Activated CD8-positive, alpha-beta memory T cell treated with anti-CD3 and anti-CD28 coated beads, Interleukin-2, amount 50 U/mL, for 24 hours (primary cell): ENCODE measurements around the gene HSD17B12.
"Not testable (repeated sequence)": the region's sequence is repeated elsewhere in the genome, so short reads cannot be mapped to it uniquely, and the experiment has no call there.

Experiments
- DNase-seq: peaks from one replicate; pipeline ENCODE4 v3.0.0-alpha.2; 2020; ENCODE audit errors: extremely low read depth

The HSD17B12 gene

DNA sequence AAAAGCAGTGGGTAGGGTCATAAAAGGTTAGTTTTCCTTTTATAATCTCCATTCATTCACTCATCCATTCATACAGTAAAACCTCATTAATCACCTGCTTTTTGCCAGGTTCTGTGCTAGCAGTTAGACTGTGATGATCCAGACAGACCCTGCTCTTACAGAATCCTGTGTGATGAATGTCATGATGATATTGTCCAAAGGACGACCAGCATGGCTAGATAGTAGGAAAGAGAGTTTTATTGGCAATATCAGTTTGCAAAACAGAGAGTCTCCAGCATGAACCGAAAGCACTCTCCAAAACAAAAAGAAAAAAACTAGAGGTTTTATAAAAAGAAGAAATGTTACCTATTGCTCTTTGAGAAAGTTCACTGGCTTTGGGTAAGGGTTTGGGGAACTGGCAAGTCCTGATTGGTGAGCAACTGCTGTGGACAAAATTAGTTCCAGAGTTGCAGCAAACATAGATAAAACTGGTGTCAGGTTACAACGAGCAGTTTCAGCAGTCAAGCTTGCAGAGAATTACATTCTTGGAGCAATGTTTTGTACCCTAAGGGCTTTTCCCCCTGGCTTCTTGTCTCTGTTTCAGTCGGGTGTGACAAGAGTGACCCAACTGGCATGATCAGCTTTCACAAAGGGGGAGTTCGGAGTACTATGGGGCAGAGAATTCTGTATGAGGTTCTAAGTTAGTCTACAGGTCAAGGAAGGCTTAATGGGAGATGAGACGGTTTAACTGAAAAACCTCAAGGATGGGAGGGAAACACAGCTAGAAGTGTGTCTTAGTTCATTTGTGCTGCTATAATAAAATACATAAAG is 58.3 kb downstream of the HSD17B12 start:
- DNase-seq: no peak

DNA sequence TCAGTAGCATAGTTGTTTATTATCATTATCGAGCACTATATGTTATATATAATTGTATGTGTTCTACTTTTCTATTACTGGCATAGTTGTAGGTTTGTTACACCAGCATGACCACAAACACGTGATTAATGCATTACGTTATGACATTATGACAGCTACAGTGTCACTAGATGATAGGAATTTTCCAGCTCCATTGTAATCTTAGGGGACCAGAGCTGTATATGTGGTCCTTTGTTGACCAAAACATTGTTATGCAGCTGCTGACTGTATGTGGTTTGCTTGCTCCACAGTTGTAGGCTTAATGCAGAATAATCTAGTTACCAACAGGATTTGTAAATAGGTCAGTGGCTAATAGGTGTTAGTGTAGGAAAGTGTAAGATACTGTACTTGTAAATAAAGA is 66.1 kb downstream of the HSD17B12 start:
- no peak for DNase-seq

DNA sequence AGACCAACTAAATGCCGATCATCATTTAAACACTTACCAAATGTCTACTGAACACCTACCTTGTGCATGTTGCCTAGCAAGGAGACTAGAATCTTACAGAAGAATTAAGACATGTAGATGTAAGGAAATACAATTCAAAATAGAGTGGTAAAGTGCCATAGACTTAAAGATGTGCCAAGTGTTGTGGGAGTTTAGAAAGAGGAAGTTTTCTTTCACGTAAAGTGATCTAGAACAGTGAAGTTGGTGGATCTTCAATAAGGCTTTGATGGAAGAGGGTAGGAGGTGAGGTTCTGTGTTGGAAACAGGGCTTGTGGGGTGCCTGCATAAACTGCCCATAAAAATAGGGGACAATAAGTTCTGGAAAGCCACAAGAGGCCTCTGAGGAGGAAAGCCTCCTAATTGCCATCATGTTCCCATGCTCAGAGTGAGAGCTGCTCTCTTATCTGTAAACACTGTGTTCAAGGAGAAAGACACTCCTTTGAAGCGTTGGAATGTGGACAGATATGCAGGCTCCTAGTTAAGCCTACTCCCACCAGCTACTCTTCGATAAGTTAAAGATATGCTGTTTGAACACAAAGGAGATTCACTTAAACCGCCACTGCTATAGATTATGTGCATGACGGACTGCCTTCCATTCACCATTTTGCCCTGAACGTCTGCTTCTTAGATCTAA is 66.7 kb downstream of the HSD17B12 start:
- DNase-seq: no peak

- no peak for DNase-seq
Observed at GRCh38 chr11:43748095-43748494, 67.6 kb downstream of the HSD17B12 start.

GRCh38 chr11:43751726-43752125 is 71.2 kb downstream of the HSD17B12 start:
- no peak for DNase-seq

DNA sequence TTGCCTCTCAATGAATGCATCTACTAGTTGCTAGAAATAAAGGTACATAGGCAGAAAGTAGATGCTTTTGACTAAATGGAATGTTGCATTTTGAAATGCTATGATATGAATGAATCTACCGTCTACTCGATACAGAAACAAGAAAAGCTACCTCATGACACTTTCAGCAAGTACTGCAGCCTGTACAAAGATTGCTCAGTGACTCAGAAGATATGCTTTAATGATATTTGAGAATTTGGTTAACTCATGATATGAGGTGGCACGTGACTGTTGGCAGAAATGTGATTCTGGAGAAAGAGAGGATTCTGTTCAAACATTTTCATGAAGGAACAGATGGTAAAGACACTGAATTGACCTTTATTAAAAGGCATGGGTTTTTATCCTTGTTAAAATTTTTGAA is 76.0 kb downstream of the HSD17B12 start:
- DNase-seq: no peak

DNA sequence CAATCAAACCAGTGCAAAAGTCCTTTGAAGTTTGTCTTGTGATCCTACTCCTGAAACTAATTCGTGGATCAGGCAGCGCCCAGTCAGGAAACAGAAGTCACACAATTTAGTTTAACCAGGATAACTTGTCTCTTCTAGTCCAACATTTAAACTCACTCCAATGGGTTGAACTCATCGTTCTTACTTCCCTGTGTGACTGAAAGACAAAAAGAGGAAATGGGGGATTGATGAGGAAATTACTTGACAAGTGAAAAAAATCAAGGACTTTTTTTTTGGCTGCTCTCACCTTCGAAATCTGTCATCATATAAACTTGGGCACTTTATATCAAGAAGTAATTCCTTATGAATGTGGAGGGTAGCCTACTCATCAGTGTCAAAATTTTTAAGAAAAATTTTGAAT is 78.4 kb downstream of the HSD17B12 start:
- no peak for DNase-seq

GRCh38 chr11:43760902-43761301 is 80.4 kb downstream of the HSD17B12 start:
- no peak for DNase-seq

- no peak for DNase-seq
Observed at GRCh38 chr11:43765194-43765593, 84.7 kb downstream of the HSD17B12 start.

GRCh38 chr11:43768654-43769053 is 88.1 kb downstream of the HSD17B12 start:
- not testable (repeated sequence) for DNase-seq

- DNase-seq: no peak
Observed at GRCh38 chr11:43770173-43770572, 89.6 kb downstream of the HSD17B12 start.

DNA sequence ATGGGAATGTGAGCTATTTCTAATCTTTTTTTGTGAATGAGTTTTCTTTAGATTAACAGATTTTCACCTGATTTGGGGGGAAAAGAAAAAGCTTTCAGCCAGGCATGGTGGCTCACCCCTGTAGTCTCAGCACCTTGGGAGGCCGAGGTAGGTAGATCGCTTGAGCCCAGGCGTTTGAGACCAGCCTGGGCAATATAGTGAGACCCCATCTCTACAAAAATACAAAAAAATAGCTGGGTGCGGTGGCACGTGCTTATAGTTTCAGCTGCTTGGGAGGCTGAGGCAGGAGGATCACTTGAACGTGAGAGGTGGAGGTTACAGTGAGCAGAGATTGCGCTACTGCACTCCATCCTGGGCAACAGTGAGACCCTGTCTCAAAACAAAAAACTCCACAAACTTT is 92.2 kb downstream of the HSD17B12 start:
- DNase-seq: no peak

DNA sequence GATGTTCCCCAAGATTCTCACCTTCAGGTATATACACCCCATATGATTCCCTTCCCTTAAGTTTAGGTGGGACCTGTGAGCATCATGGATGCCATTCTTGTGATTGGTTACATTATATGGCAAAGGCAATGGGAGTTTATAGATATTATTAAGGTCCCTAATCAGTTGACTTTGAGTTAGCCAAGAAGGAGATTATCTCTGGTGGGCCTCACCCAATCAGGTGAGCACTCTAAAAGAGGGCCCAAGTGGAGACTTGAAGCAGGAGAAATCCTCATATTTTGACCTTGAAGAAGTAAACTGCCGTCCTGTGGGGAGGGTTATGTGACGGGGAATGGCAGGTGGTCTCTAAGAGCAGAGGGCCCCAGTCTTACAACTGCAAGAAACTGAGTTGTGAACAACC is 94.2 kb downstream of the HSD17B12 start:
- no peak for DNase-seq

DNA sequence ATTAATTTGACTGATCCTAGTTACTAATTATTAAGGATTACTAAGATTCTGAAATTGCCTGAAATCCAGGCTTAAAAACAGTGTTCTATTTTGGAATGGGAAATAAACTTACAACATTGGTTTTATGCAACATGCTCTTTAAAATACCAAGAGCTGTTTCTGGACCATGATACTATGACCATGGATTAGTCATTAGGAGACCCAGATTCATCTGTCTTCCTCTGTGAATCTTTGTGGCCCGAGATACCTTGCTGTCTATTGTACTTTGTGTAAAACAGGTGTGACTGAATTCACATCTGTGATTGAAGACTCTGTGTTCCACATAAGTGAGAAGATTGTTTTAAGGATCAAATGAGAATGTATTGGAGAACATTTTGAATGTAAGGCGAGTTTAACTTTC is 98.8 kb downstream of the HSD17B12 start:
- no peak for DNase-seq

- no peak for DNase-seq
Observed at GRCh38 chr11:43784301-43784700, 103.8 kb downstream of the HSD17B12 start.

GRCh38 chr11:43784866-43785265 is 104.3 kb downstream of the HSD17B12 start:
- no peak for DNase-seq

GRCh38 chr11:43785318-43785717 is 104.8 kb downstream of the HSD17B12 start:
- no peak for DNase-seq

DNA sequence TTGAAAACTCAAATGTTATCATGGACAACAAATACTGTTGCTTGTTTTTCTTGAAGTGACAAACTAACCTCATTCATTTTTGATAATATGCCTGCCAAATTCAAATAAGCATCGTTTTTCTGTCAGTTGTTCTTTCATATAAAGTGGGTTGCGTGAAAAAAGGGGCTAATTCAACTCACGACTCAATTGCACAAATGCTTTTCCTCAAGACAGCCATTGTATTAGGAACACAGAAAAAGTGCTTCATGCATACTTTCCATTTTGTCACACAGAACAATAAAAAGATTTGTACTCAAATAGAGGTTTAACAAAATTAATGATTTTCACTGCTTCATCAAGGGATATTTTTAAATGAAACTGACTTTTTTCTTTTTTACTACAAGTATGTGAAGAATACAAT is 105.5 kb downstream of the HSD17B12 start:
- DNase-seq: no peak

- no peak for DNase-seq
Observed at GRCh38 chr11:43787824-43788223, 107.3 kb downstream of the HSD17B12 start.

DNA sequence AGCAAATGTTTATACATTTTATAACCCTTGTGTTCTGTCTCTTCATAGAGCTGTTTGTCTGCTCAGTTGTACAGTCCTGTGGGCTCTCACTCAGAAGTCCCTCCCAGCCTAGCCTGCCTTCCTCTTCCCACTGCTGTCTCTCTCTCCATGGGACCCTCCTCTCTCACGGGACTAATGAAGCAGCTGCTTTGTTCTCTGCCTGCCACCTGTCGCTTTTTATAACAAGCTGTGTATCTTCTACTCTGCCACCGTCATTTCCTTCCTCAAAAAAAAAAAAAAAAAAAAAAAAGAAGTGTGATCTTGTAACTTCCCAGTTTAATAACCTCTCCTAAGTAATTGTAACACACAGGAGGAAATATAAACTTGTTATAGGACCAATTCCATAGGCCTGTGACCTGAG is 107.9 kb downstream of the HSD17B12 start:
- no peak for DNase-seq

- DNase-seq: no peak
Observed at GRCh38 chr11:43789700-43790443, 109.3 kb downstream of the HSD17B12 start.

- no peak for DNase-seq
Observed at GRCh38 chr11:43790444-43790794, 109.9 kb downstream of the HSD17B12 start.

GRCh38 chr11:43797337-43797736 is 116.8 kb downstream of the HSD17B12 start:
- no peak for DNase-seq
